Neuronal stem cell (in vitro differentiated cells): ENCODE data around the gene TACR1.

Experiments used
- DNase-seq: peaks from one replicate; pipeline ENCODE4 v3.0.0-alpha.2; 2013; ENCODE audit warnings: low spot score
- H2AFZ ChIP-seq: one replicate; pipeline ENCODE4 v1.6.1; 2013; ENCODE audit warnings: mild to moderate bottlenecking, low read length, inconsistent platforms
- H2AK5ac ChIP-seq: 2 replicates; pipeline ENCODE4 v1.6.1; 2013; ENCODE audit warnings: low read depth, mild to moderate bottlenecking, inconsistent platforms, low read length, moderate library complexity, mixed read lengths
- H2BK120ac ChIP-seq: 2 replicates; pipeline ENCODE4 v1.6.1; 2013; ENCODE audit warnings: low read depth, mild to moderate bottlenecking, inconsistent platforms, low read length, moderate library complexity, mixed read lengths
- H2BK12ac ChIP-seq: one replicate; pipeline ENCODE4 v1.6.1; 2013; ENCODE audit warnings: low read length, inconsistent platforms
- H2BK15ac ChIP-seq: 2 replicates; pipeline ENCODE4 v1.6.1; 2013; ENCODE audit warnings: mild to moderate bottlenecking, low read length, inconsistent platforms, mixed read lengths
- H2BK5ac ChIP-seq: one replicate; pipeline ENCODE4 v1.6.1; 2013; ENCODE audit warnings: inconsistent platforms, mild to moderate bottlenecking, low read length, moderate library complexity
- H3K14ac ChIP-seq: one replicate; pipeline ENCODE4 v1.6.1; 2013; ENCODE audit warnings: low read length, inconsistent platforms
- H3K18ac ChIP-seq: 2 replicates; pipeline ENCODE4 v1.6.1; 2013; ENCODE audit warnings: low read length, inconsistent platforms
- H3K23ac ChIP-seq: 2 replicates; pipeline ENCODE4 v1.6.1; 2013; ENCODE audit warnings: low read depth, mild to moderate bottlenecking, mixed read lengths, low read length, inconsistent platforms; ENCODE audit not compliant: poor library complexity
- H3K27ac ChIP-seq: replicated peaks from 3 replicates; pipeline ENCODE4 v1.5.1; 2013; ENCODE audit warnings: low read length, inconsistent platforms
- H3K27me3 ChIP-seq, 3 experiments: 2 replicates each; pipeline ENCODE4 v1.6.1; 2013; ENCODE audit warnings: low read length in 3 of 3, mild to moderate bottlenecking in 2 of 3, inconsistent platforms in 1 of 3, low read depth in 1 of 3, mixed read lengths in 1 of 3, moderate library complexity in 1 of 3; ENCODE audit not compliant: control insufficient read depth in 3 of 3, insufficient read depth in 3 of 3
- H3K36me3 ChIP-seq, 2 donors: replicated peaks in 1 of 2; 2 replicates each; pipeline ENCODE4 v1.6.1; 2013; ENCODE audit warnings: low read length in 2 of 2; ENCODE audit not compliant: control insufficient read depth in 2 of 2, insufficient read depth in 2 of 2
- H3K4ac ChIP-seq: 2 replicates; pipeline ENCODE4 v1.6.1; 2013; ENCODE audit warnings: inconsistent platforms, mild to moderate bottlenecking, low read length, moderate library complexity
- H3K4me1 ChIP-seq, 2 donors: 1 replicate in 1 of 2; 2 replicates in 1 of 2; pipeline ENCODE4 v1.6.1; 2013; ENCODE audit warnings: low read length in 2 of 2, low read depth in 1 of 2; ENCODE audit not compliant: control insufficient read depth in 2 of 2, insufficient read depth in 1 of 2
- H3K4me2 ChIP-seq: one replicate; pipeline ENCODE4 v1.6.1; 2013; ENCODE audit warnings: mild to moderate bottlenecking, low read length, inconsistent platforms; ENCODE audit not compliant: insufficient read depth, poor library complexity, severe bottlenecking
- H3K4me3 ChIP-seq, 2 donors: 2 replicates each; pipeline ENCODE4 v1.5.1; 2013; ENCODE audit warnings: low read length in 2 of 2, mild to moderate bottlenecking in 2 of 2, inconsistent platforms in 1 of 2, moderate library complexity in 1 of 2
- H3K79me1 ChIP-seq: one replicate; pipeline ENCODE4 v1.6.1; 2013; ENCODE audit warnings: low read depth, mild to moderate bottlenecking, inconsistent platforms, low read length, moderate library complexity
- H3K9ac ChIP-seq: one replicate; pipeline ENCODE4 v1.6.1; 2013; ENCODE audit warnings: mild to moderate bottlenecking, low read depth, low read length, inconsistent platforms; ENCODE audit not compliant: poor library complexity
- H3K9me3 ChIP-seq, 2 donors: replicated peaks in 1 of 2; 2 replicates each; pipeline versions ENCODE3 to v1.6.1; 2013; ENCODE audit warnings: low read length in 2 of 2, mild to moderate bottlenecking in 2 of 2, inconsistent platforms in 1 of 2, low read depth in 1 of 2, mixed read lengths in 1 of 2, moderate library complexity in 1 of 2; ENCODE audit not compliant: control insufficient read depth in 2 of 2, insufficient read depth in 1 of 2
- H4K8ac ChIP-seq: one replicate; pipeline ENCODE4 v1.6.1; 2013; ENCODE audit warnings: low read depth, mild to moderate bottlenecking, inconsistent platforms, low read length, moderate library complexity
- H4K91ac ChIP-seq: one replicate; pipeline ENCODE4 v1.6.1; 2013; ENCODE audit warnings: low read length, low read depth, mild to moderate bottlenecking, inconsistent platforms; ENCODE audit not compliant: poor library complexity
- WGBS, 2 donors: extraction: QIAGEN DNeasy Blood & Tissue Kit; methylation state at CpG; one replicate each; pipeline ENCODE4 v1.1.7; 2013; ENCODE audit warnings: missing lambda C conversion rate in 2 of 2, mixed read lengths in 1 of 2; ENCODE audit not compliant: insufficient read length in 2 of 2, insufficient replicate concordance in 1 of 2; ENCODE audit errors: extremely low coverage in 2 of 2; 5-methylcytosine and 5-hydroxymethylcytosine counted together

Gene TACR1

GRCh38 chr2:75186821-75187220 lies 12.5 kb downstream of the TACR1 start:
- H3K9me3 ChIP-seq, result no peaks in the 10 kb centered on the region
- H3K4me1 ChIP-seq, result no peaks in the 10 kb centered on the region
- H3K4ac ChIP-seq, result no peak overlapping the region
- H2AK5ac ChIP-seq, result no peak overlapping the region
- H3K27ac ChIP-seq, result no peak overlapping the region
- no peak overlapping the region for H2BK5ac ChIP-seq
- no peaks in the 10 kb centered on the region for H3K27me3 ChIP-seq
- H2BK12ac ChIP-seq, result no peak overlapping the region
- H3K4me2 ChIP-seq, result no peak overlapping the region
- H3K14ac ChIP-seq, result no peak overlapping the region
- no peak overlapping the region for H4K8ac ChIP-seq
- H3K79me1 ChIP-seq, result no peaks in the 10 kb centered on the region
- no CpG with 5 or more reads among the region's 1 CpG for WGBS, 2 donors
- no peak for DNase-seq
- no peak overlapping the region for H2BK120ac ChIP-seq
- no peak overlapping the region for H3K23ac ChIP-seq
- no peak overlapping the region for H3K9ac ChIP-seq
- no peak overlapping the region for H4K91ac ChIP-seq
- no peak overlapping the region for H3K18ac ChIP-seq
- no peak overlapping the region for H2AFZ ChIP-seq
- no peak overlapping the region for H2BK15ac ChIP-seq
- H3K4me3 ChIP-seq, result no peak overlapping the region
- no peaks in the 10 kb centered on the region for H3K36me3 ChIP-seq

DNA sequence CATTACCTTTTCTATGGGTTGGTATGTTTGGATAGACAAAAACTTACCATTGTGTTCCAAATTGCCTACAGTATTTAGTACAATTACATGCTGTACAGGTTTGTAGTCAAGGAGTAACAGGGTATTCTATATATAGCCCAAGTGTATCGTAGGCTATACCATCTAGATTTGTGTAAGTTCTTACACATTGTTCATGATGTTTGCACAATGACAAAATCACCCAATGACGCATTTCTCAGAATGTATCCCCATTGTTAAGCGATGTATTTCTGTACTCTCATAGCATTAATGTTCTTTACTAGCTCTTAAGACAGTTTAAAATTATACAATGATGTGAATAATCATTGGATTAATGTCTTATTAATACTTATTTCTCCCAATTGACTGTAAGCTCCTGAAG lies 16.7 kb downstream of the TACR1 start:
- no peak overlapping the region for H4K91ac ChIP-seq
- H4K8ac ChIP-seq, result no peak overlapping the region
- no peak overlapping the region for H2BK12ac ChIP-seq
- no peak for DNase-seq
- H3K4me3 ChIP-seq, result no peak overlapping the region
- no peaks in the 10 kb centered on the region for H3K79me1 ChIP-seq
- no peak overlapping the region for H2AK5ac ChIP-seq
- no peak overlapping the region for H3K18ac ChIP-seq
- no peak overlapping the region for H2BK15ac ChIP-seq
- no CpG with 5 or more reads among the region's 3 CpGs for WGBS, 2 donors
- H3K23ac ChIP-seq, result no peak overlapping the region
- H3K27me3 ChIP-seq, result no peaks in the 10 kb centered on the region
- H3K4me1 ChIP-seq, result no peaks in the 10 kb centered on the region
- H3K4me2 ChIP-seq, result no peak overlapping the region
- no peak overlapping the region for H3K14ac ChIP-seq
- no peak overlapping the region for H2BK120ac ChIP-seq
- H3K36me3 ChIP-seq, result no peaks in the 10 kb centered on the region
- H3K27ac ChIP-seq, result no peak overlapping the region
- no peaks in the 10 kb centered on the region for H3K9me3 ChIP-seq
- no peak overlapping the region for H3K9ac ChIP-seq
- H2BK5ac ChIP-seq, result no peak overlapping the region
- H2AFZ ChIP-seq, result no peak overlapping the region
- H3K4ac ChIP-seq, result no peak overlapping the region

GRCh38 chr2:75180476-75180875 lies 18.8 kb downstream of the TACR1 start:
- DNase-seq, result no peak
- Histone ChIP-seq H3K4me3 (no peak overlapping the region), H4K91ac (no peak overlapping the region), H2AK5ac (no peak overlapping the region), H3K4me2 (no peak overlapping the region), H3K23ac (no peak overlapping the region), H3K9me3 (no peaks in the 10 kb centered on the region), H3K4ac (no peak overlapping the region), H2BK12ac (no peak overlapping the region), H3K27me3 (no peaks in the 10 kb centered on the region), H3K14ac (no peak overlapping the region), H3K27ac (no peak overlapping the region), H3K36me3 (no peaks in the 10 kb centered on the region), H2BK120ac (no peak overlapping the region), H4K8ac (no peak overlapping the region), H3K9ac (no peak overlapping the region), H2BK5ac (no peak overlapping the region), H3K4me1 (no peaks in the 10 kb centered on the region), H2AFZ (no peak overlapping the region), H3K79me1 (no peaks in the 10 kb centered on the region), H2BK15ac (no peak overlapping the region), H3K18ac (no peak overlapping the region)

GRCh38 chr2:75177427-75177826 lies 21.9 kb downstream of the TACR1 start:
- Histone ChIP-seq H3K36me3 (no peaks in the 10 kb centered on the region), H3K18ac (no peak overlapping the region)

More at GRCh38 chr2:75177427-75177826, 21.9 kb downstream of the TACR1 start:
- Histone ChIP-seq H3K79me1 (no peaks in the 10 kb centered on the region), H3K14ac (no peak overlapping the region), H2BK12ac (no peak overlapping the region), H3K27ac (no peak overlapping the region), H2AFZ (no peak overlapping the region), H3K9me3 (no peaks in the 10 kb centered on the region), H2BK120ac (no peak overlapping the region), H4K91ac (no peak overlapping the region), H2BK15ac (no peak overlapping the region), H3K4me3 (no peak overlapping the region), H3K9ac (no peak overlapping the region), H2AK5ac (no peak overlapping the region), H3K23ac (no peak overlapping the region), H3K4me1 (peaks cover 0 to 1% of the 10 kb centered on the region in 2 donors), H3K4ac (no peak overlapping the region), H4K8ac (no peak overlapping the region), H3K4me2 (no peak overlapping the region), H3K27me3 (no peaks in the 10 kb centered on the region), H2BK5ac (no peak overlapping the region)
- DNase-seq, result no peak
- WGBS, 2 donors, result no CpG with 5 or more reads among the region's 2 CpGs
